ENCODE results near the gene REG3G.
"Not testable (repeated sequence)": the region's sequence is repeated elsewhere in the genome, so short reads cannot be mapped to it uniquely, and the experiment has no call there.

DNA sequence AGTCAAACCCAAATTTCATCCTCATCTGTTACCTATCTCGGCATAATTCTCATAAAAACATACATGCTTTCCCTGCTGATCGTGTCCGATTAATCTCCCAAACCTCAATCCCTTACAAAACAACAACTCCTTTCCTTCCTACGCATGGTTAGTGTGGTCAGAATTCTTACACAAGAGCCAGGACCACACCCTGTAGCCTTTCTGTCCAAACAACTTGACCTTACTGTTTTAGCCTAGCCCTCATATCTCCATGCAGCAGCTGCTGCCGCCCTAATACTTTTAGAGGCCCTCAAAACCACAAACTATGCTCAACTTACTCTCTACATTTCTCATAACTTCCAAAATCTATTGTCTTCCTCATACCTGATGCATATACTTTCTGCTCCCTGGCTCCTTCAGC is 29.3 kb downstream of the REG3G start:
- TF ChIP-seq POLR2A (IDR thresholded peaks at IDR 0.05; ENCODE audit: low read depth, low read length); ELK1 (IDR thresholded peaks at IDR 0.05; ENCODE audit: borderline replicate concordance, low read depth, low read length); RFX5 (IDR thresholded peaks at IDR 0.05; ENCODE audit: low read depth, low read length); RAD21 (IDR thresholded peaks at IDR 0.05; ENCODE audit: low read length); MAZ (IDR thresholded peaks at IDR 0.05; ENCODE audit: borderline replicate concordance, low read depth, low read length); MAFK (IDR thresholded peaks at IDR 0.05; ENCODE audit: low read depth, low read length); USF2 (IDR thresholded peaks at IDR 0.05; ENCODE audit: low read depth, low read length); RCOR1 (IDR thresholded peaks at IDR 0.05; ENCODE audit: insufficient replicate concordance, low read length): not testable (repeated sequence)
- TF ChIP-seq, protein P1, sequence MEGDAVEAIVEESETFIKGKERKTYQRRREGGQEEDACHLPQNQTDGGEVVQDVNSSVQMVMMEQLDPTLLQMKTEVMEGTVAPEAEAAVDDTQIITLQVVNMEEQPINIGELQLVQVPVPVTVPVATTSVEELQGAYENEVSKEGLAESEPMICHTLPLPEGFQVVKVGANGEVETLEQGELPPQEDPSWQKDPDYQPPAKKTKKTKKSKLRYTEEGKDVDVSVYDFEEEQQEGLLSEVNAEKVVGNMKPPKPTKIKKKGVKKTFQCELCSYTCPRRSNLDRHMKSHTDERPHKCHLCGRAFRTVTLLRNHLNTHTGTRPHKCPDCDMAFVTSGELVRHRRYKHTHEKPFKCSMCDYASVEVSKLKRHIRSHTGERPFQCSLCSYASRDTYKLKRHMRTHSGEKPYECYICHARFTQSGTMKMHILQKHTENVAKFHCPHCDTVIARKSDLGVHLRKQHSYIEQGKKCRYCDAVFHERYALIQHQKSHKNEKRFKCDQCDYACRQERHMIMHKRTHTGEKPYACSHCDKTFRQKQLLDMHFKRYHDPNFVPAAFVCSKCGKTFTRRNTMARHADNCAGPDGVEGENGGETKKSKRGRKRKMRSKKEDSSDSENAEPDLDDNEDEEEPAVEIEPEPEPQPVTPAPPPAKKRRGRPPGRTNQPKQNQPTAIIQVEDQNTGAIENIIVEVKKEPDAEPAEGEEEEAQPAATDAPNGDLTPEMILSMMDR (conservative IDR thresholded peaks at IDR 0.05; ENCODE audit: low read depth, low read length) = not testable (repeated sequence)

All from IMR-90 (cell line).